GM18870 (cell line): ENCODE results near the gene EPHB2.
"Not testable (repeated sequence)": the region's sequence is repeated elsewhere in the genome, so short reads cannot be mapped to it uniquely, and the experiment has no call there.

ENCODE experiments used
- ATAC-seq: cut with Tn5 transposase; IDR thresholded peaks from one replicate; pipeline ENCODE4 v1.9.1; 2021; ENCODE audit warnings: moderate library complexity; ENCODE audit not compliant: unreplicated experiment

The EPHB2 gene

DNA sequence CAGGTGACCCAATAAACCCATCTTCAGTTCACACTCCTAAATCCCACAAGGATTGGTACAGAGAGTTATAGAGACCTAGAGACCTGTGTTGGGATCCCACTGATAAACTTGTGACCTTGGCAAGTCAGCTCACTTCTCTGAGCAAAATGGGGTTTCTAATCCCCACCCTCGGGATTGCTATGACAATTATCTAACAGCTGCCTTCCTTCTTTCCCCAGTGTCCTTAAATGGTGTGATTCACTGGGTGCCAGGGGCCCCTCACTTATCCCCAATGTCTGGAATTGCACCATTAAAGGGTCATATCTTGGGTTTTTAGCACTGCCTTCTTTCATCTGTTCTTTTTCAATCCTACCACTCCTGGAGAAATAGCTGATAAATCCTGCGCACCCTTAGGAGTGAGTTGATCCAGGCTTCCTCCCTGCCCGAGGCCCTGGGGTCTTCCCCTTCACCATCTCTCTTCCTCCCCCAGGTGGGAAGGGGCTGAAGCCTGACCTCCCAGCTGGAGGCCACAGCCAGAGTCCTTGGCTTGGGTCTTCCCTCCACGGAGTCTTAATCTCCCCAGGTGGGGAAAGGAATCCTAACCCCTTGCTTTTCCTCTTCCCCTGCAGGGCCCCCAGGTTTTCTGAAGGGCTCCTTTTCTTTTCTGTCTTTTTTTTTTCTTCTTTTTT is 222.3 kb downstream of the EPHB2 start:
- ATAC-seq, result no peak

DNA sequence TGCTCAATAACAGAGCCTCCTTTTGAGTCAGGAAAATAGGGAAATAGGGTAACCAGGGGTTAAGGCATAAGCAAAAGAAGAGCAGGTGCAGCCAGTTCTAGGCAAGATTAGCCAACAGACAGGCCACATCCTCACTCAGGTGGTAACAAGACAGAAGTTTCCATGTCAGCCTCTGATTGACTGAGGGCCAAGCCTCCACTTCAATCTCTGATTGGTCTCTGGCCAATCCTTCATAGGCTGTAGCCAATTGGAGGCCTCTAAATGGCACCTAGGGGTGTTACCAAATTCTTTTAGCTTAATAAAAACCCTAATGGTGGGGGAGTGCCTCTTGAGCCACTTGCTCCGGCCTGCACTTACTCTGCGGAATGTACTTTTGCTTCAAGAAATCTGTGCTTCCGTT is 224.8 kb downstream of the EPHB2 start:
- ATAC-seq, result no peak

DNA sequence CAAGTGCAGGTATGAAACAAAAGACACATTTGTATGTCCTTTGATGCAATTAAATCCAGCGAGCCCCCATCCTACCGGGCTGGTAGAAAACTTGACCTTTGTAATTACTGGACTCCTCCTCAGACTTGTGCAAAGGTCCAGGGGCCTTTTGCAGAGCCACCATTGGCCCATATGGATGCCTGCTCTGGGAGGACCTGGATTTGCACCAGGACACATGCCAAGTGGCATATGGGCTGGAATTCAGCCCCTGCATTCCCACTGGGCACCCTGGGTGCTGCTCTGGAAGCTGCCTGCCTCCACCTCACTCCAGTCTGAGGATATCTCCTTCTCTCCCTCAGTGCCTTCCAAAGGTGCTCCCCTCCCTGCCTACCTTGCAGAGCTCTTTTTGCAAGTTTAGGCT is 226.0 kb downstream of the EPHB2 start:
- no peak for ATAC-seq

DNA sequence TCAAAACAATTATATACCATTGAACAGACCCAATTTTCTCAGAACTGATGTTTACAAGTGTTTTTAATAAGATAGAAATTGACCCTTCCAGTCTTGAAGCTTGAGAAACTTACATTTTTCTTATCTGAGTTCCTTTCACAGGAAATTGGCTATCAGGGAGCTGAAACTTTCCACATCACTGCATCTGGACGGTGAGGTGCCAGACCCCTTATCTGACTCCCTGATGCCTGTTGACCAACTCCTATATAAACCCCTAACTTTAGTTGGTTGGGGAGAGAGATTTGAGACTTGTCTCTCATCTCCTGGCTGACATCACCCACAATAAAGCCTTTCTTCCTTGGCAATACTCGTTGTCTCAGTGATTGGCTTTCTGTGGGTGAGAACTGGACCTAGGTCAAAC is 230.6 kb downstream of the EPHB2 start:
- ATAC-seq, result no peak

DNA sequence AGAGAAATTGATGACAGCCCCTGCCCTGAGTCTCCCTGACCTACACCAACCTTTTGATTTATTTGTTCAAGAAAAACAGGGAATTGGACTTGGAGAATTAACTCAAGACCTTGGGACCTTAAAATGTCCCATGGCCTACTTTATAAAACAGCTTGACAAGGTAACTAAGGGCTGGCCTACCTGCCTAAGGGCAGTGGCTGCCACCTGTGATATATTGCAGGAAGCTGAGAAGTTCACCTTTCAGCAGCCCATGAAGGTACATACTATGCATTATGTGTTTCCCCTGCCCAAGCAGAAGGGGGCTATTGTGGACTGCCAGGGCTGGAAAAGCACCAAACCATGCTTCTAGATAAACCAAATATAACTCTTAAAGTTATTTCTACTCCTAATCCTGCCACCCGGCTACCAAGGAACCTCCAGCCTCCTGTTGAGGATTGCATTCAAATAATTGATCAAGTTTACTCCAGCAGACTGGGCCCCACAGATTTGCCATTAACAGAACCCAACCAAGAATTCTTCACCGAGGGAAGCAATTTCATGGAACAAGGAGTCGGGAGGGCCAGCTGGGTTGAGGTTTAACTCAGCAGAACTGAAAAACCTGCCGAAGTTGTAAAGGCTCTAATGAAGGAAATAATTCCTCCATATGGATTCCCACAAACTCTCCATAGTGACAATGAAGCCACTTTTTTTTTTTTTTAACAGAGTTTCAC is 233.9 kb downstream of the EPHB2 start:
- ATAC-seq, result no peak

DNA sequence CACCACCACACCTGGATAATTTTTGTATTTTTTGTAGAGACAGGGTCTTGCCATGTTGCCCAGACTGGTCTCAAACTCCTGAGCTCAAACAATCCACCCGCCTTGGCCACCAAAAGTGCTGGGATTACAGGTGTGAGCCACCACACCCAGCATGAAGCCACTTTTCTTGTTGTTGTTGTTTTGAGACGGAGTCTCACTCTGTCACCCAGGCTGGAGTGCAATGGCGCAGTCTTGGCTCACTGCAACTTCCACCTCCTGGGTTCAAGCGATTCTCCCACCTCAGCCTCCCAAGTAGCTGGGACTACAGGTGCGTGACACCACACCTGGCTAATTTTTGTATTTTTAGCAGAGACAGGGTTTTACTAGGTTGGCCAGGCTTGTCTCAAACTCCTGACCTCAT is 234.5 kb downstream of the EPHB2 start:
- not testable (repeated sequence) for ATAC-seq

DNA sequence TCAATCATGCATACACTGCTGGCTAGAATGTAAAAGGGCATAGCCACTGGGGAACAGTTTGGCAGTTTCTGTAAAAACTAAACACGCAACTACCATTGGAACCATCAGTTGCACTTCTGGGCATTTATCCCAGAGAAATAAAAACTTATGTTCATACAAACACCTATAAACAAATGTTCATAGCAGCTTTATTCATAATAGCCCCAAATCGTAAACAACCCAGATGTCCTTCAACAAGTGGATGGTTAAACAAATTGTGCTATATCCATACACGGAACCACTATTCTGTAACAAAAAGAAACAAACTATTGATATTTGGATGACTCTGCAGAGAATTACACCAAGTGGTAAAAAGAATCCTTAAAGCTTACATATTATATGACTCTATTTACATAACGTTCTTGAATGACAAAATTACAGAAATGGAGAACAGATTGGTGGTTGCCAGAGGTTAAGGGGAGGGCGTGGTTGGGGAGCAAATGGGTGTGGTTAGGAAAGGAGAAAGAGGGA is 239.2 kb downstream of the EPHB2 start:
- ATAC-seq, result no peak

DNA sequence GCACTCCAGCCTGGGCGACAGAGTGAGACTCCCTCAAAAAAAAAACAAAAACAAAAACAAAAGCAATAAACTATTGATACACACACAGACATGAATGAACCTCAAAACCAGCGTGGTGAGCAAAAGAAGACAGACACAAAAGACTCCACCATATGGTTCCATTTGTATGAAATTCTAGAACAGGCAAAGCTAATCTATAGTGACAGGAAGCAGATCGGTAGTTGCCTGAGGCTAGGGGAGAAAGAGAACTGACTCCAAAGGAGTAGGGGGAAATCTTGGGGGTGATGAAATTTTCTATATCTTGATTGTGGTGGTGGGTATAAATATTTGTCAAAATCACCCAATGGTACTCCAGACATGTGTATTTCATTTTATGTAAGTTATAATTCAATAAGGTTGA is 241.2 kb downstream of the EPHB2 start:
- ATAC-seq, result no peak

DNA sequence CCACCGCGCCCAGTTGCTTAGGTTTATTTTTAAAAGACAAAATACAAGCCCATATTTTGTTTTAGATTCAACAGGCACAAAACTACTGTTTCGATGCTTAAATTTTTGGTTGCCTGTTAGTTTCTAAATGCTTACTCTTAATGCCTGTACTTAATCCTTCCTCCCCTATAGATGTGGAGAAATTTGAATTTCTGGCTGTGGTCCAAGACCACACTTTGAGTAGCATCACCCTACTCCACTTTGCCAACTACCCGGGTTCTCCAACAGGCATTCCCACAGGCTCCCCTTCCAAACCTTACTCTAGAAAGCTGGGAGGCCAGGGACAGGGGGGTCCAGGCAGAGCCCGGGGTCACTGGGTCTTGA is 242.0 kb downstream of the EPHB2 start:
- no peak for ATAC-seq

DNA sequence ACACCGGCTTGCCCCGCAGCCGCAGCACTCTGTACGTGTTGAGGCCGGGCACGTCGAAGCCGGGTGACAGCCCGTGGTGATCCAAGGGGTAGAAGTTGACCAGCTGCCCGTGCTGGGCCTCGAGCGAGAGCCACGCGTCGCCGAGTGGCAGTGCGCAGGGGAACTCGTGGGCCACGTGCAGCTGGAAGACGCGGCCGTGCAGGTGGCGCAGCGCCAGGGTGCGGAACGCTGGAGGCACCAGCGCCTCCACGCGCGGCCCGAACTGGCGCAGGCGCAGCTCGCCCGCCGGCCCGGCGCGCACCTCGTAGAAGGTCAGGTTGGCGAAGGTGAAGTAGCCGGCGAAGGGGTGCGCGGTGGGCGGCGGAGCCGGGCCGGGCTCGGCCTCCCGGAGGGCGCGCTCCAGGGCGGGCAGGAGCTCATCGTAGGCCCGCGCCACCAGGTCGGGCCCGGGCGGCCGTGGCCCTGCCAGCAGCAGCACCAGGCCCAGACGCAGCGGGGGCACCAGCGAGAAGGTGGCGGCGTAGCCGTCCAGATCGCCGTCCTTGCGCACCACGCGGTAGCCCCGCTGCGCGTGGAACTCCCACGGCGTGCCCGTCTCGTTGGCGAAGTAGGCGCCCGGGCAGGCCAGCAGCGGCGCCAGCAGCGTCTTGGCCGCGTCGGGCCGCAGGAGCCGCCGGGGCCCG is 242.6 kb downstream of the EPHB2 start:
- ATAC-seq, result no peak

DNA sequence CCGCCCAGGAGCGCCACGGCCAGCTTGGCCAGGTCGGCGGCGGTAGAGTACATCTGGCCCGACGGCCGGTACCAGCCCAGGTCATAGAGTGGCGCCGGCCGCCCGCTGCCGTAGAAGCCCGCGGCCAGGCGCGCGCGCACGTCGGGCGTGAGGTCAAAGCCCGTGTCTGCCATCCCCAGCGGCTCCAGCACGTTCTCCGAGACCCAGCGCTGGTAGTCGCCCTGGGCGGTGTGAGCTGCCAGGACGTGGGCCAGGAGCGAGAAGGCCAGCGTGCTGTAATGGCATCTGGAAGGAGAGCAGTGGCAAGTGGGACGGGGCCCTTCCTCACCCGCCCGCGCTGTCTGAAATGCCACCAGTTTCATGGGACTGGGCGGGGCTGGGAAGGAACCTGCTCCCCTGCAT is 243.1 kb downstream of the EPHB2 start:
- no peak for ATAC-seq

DNA sequence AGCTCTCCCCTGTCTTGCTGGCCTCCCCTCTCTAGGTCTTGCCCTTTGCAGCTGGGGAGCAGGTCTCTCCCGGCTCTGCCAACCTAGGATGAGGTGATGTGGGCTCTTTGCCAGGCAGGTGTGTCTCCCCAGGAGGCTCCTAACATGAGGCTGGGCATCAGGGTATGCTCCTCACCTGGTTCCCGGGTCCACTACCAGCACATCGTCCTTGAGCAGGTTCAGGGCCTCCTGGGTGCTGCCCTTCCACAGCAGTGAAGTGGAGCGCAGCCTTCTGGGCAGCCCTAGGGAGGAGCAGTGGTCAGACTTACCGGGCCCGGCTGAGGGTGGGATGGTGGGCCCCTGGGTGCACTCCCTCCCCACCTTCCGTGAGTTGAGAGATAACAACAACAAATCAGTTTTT is 244.5 kb downstream of the EPHB2 start:
- ATAC-seq, result no peak

DNA sequence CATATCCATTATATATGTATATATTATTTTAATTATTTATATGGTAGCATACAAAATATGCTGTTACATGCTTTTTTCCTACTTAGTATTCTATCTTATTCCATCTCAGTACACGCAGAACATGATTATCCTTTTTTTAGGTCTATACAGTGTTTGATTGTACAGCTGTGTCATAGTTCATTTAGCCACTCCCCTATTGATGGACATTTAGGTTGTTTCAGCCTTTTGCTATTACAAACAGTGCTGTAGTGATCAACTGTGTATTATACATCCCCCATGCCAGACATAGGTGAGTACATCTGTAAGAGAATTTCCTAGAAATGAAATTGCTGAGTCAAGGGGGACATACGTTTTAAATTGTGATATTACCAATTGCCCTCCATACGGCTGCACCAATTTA is 246.4 kb downstream of the EPHB2 start:
- no peak for ATAC-seq

DNA sequence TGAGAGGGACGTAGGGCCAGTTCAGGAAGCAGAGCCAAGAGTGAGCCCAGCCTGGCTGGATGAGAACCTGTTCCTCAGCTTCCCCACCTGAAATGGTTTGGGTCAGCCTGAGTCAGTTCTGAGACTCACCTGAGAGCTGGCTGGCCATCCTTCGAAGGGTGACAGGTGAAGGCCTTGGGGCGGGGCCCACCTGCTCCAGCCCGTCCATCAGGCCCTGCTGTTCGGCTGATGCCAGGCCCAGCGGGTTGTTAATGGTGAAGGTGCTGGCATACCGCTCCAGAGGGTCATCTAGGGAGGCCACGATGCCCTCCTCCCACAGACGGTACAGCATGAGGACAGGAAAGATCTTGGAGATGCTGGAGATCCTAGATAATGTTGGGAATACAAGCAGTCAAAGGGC is 247.9 kb downstream of the EPHB2 start:
- ATAC-seq, result no peak

DNA sequence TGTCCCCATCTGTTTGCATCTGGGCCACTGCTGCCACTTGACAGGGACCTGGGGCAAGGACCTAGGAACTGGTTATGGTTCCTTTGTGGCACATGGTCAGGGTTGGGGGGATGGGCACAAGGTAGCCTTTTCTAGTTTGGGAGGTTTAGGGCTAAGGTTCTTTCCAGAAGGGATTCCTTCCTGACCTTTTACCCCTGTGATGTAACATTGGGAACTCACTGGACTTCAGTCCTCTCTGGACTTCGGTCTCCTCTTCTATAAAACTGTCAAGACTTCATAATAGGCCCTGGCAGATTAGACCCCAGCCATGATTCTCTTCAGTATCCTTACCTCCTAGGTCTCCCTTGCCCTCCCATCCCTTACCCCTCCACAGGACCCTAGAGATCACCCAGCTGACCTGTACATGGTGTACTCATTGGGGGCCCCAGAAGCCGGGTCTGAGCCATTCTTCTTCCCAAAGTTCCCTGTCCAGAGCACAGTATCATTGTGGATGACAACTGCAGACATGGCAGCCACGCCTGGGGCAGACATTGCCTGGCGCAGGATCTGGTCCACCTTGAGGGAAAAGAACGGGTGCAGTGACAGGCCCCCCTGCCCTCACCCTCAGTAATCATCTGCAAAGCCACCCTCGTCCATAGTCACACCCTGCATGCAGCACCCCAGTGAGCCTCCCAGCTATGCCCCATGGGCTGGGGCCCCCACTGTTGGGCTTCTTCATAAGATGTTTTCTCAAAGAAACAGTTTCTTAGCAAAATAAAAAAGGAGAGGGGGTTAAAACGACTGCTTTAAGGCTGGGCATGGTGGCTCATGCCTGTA is 249.1 kb downstream of the EPHB2 start:
- no peak for ATAC-seq

DNA sequence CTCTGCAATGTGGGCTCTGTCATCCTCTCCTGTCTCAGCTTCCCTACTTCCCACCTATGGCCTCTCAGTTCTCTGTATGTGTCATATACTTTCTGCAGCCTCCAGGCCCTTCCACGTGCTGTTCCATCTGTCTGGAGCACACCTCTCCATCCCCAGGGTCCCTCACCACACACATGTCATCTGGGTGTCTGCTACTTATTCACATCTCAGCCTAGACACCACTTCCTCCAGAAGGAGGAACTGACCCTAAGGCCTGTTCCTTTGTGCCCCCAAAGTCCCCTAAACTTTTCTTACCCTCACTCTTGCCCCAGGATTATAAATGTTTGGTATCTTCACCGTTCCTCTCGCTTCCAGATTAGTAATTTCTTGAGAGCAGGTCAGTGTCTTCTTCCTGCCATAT is 251.9 kb downstream of the EPHB2 start:
- ATAC-seq, result no peak

DNA sequence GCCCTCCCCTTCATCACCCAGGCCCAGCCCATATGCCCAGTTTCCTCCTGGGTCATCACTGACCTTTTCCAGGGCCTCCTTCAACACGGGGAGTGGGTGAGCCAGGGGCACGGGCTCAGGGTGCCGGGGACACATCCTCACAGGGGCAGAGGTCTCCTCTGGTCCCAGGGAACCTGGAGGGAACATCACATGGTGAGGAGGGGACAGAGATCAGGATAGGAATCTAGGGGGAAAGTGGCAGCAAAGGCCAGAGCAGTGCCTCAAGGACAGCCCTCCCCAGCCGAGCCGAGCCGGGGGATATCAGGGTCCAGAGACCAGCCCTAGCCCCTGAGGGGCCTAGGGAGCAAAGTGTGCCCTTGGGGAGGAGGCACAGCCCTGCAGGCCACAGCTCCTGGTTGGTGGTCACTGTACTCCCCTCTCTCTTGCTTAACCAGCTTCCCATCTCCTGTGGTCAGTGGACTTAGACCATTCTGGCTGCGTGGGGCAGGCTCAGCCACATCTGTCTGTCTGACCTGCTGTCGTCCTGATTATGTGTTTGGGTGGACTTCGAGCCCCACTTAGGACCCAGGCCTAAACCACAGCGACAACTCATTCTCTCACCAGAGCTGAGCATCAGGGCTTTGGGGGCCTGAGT is 252.5 kb downstream of the EPHB2 start:
- no peak for ATAC-seq

DNA sequence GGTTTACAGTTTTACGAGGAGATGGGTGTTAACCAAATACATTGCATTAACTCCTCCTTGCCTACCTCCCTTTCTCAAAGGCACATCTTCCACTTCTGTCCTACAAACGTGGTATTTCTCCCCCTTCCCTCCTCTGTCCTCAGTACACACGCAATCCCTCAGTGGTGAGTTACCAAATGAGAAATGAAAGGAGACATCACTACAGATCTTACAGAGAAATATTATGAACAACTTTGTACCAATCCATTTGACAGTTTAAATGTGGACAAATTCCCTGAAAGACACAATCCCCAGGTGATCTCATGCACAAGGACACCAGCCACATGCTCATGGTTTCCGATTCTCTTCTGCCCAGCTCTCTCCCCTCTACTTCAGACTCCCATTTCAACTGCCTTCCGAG is 255.7 kb downstream of the EPHB2 start:
- ATAC-seq, result no peak

DNA sequence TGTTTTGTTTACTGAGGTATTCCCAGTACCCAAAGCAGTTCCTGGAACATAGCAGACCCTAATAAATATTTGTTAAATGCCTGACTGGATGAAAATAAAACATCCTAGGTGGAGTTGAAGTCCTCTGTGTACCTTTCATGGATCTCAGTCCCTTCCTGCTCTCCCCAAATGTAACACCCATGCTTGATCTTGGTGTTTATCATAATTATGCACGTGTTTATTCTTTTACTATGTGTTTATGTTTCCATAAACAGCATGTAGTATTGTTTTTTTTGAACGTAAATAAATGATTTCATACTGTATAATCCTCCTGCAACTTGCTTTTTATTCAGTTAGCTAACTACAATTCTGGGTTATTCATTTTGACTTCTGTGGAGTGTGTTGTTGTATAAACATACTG is 257.2 kb downstream of the EPHB2 start:
- ATAC-seq, result no peak

DNA sequence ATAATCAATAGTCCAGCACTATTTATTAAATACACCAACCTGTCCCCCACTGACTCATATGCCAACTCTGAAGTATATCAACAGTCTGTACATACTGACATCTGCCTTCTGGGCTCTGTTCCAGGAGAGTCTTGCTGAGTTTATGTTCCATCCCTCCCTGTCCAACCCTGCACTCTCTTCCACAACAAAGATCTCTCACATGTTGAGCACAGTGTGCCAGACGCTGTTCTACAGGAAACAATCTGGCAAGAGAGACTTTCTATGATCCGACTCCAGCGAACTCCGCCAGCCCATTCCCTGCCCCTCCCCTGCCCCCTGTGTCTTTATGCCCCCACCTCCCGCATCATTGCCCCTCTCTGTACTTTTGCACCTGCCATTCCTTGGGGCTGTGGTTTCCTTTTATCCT is 258.7 kb downstream of the EPHB2 start:
- ATAC-seq, result no peak

DNA sequence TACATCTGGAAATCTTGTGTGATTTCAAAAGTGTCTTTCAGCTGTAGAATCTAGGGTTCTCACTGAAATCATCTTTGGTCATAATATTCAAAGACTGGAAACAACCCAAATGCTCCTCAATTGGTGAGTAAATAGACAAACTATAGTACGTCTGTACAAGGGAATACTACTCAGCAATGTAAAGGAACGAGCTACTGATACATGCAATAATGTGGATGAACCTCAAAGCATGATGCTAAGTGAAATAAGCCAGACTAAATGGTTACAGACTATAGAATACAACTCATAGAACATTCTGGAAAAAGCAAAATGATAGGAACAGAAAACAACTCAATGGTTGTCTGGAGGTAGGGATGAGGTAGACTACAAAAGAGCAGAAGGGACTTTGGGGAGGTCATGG is 259.5 kb downstream of the EPHB2 start:
- no peak for ATAC-seq
